Measurements from ENCODE around the gene RYR3.

The RYR3 gene

DNA sequence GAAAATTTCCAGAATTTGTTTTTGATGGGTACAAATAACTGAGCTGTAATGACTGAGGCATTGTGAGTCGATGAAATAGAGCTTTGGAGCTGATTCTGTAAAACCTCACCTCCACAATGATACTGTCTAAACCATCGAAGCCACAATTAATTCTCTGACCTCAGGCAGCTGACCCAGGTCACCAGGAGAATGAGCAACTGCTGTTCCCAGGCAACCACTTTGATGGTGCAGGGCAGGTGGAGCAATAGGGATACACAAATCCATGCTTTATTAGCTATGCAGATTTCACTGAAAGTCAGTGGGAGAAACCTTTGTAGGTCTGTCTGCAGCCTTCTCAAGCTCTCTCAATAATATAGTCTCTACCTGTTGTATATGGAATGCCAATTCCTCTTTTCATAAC lies 204.4 kb downstream of the RYR3 start:
- H3K4me3 ChIP-seq (ENCODE audit: low read length): no peak overlapping the region
- no peak for DNase-seq (ENCODE audit: low read depth)
- TF ChIP-seq, protein P1, sequence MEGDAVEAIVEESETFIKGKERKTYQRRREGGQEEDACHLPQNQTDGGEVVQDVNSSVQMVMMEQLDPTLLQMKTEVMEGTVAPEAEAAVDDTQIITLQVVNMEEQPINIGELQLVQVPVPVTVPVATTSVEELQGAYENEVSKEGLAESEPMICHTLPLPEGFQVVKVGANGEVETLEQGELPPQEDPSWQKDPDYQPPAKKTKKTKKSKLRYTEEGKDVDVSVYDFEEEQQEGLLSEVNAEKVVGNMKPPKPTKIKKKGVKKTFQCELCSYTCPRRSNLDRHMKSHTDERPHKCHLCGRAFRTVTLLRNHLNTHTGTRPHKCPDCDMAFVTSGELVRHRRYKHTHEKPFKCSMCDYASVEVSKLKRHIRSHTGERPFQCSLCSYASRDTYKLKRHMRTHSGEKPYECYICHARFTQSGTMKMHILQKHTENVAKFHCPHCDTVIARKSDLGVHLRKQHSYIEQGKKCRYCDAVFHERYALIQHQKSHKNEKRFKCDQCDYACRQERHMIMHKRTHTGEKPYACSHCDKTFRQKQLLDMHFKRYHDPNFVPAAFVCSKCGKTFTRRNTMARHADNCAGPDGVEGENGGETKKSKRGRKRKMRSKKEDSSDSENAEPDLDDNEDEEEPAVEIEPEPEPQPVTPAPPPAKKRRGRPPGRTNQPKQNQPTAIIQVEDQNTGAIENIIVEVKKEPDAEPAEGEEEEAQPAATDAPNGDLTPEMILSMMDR (conservative IDR thresholded peaks at IDR 0.05; ENCODE audit: low read length): no peak

DNA sequence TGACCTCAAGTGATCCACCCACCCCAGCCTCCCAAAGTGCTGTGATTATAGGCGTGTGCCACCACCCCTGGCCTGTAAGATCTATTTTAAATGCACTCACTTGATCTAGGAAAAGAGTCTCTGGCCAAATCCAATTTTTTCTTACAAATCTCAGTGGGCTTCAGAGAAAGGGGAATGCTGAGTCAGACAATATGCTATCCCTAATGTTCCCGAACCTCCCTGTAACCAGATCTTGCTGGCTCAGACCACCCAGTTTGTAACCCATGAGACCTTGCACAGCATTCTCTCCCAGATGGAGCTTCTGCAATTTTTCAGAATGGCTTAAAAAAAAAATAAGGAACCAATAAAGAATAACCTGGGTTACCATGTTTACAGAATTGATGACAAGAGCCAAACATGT lies 205.8 kb downstream of the RYR3 start:
- H3K4me3 ChIP-seq (ENCODE audit: low read length): no peak overlapping the region
- TF ChIP-seq, protein P1 (conservative IDR thresholded peaks at IDR 0.05; ENCODE audit: low read length): no peak
- DNase-seq (ENCODE audit: low read depth): no peak

DNA sequence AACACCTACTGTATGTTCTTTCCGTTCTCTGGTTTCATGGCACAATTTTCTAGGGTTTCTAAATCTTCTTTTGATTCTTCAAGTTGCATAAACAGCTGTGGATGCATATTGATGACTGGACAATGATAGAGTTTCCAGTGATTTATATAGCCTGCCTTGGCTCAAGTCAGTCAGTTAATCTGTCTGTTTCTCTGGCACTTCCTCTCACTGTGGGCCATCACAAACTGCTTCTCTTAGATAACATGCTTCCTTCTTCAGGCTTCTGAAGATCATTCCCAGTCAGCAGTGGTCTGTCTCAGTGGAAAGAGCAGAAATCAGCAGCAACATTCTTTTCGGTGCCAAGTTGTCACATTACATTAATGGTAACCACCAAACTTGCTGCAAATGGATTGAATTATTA lies 207.2 kb downstream of the RYR3 start:
- TF ChIP-seq, protein P1 (conservative IDR thresholded peaks at IDR 0.05; ENCODE audit: low read length): no peak
- no peak for DNase-seq (ENCODE audit: low read depth)
- no peak overlapping the region for H3K4me3 ChIP-seq (ENCODE audit: low read length)

DNA sequence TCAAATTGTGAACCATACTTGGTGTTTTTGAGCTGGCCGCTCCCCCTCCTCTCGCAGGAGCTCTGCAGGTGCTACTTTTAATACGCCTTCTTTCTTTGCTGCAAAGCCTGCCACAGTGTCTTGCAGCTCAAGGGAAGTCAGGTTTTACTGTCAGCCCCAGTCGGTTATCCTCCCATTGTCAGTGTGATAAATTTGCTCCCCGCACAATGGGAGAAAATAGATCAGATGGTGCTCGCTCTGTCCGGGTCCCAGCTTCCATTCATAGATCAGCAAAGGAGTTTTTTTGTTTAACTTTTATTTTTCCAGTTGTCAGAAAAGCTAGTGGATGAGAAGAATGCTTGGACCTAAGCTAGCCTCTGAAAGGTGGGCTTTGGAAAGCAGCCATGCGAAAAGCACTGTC lies 207.7 kb downstream of the RYR3 start:
- no peak overlapping the region for H3K4me3 ChIP-seq (ENCODE audit: low read length)
- TF ChIP-seq, protein P1 (conservative IDR thresholded peaks at IDR 0.05; ENCODE audit: low read length): no peak
- DNase-seq (ENCODE audit: low read depth): no peak

DNA sequence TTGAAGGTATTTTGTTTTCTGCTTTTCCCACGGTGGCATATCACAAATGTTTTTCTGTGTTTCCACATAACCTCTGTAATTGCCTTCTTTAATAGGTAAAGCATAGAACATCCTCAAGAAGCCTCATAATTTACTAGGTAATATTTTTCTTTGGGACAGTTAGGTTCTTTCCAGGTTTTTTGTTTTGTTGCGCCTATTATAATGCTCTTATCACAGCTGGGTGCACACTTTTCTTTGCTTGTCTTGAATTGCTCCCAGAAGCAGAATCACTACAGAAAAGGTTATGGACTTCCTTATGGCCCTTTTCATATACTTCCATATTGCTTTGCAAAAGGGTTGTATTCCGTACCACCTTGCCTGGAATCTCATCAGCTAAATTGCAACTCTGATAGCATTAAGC lies 213.5 kb downstream of the RYR3 start:
- no peak for DNase-seq (ENCODE audit: low read depth)
- no peak overlapping the region for H3K4me3 ChIP-seq (ENCODE audit: low read length)
- TF ChIP-seq, protein P1 (conservative IDR thresholded peaks at IDR 0.05; ENCODE audit: low read length): no peak

DNA sequence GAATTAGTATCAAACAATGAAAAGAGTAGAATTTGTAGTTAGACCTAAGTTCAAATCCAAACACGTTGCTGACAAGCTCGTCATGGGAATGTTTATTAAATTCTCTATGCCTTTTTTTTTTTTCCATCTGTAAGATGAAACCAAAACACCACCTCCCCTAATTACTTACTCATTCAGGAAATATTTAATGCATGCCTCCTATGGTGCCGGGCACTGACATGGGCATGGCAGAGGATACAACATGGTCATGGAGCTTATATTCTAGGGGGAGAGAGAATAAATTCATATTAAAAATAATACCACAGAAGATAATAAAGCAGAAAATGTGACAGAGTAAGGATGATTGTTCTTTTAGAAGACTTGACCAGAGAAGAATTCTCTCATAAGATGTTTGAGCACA lies 215.8 kb downstream of the RYR3 start:
- no peak overlapping the region for H3K4me3 ChIP-seq (ENCODE audit: low read length)
- DNase-seq (ENCODE audit: low read depth): no peak
- TF ChIP-seq, protein P1 (conservative IDR thresholded peaks at IDR 0.05; ENCODE audit: low read length): no peak

DNA sequence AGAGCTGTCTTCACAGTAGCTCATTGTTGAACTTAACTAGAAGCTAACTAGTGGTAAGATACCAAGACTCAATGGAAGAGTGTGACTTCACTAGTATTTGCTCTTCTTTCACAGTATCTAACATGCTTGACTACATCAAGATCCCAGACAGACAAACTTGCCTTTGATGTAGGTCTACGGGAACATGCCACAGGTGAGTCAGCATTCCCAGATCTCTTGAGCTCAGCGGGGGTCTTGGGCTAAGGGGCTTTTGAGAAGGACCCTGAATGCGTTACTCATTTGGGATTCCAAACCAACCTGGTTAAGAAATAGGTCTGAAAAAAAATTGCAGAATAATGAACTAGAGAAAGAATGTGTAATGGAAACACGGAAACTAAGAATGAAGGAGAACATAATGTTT lies 222.4 kb downstream of the RYR3 start:
- DNase-seq (ENCODE audit: low read depth): no peak
- TF ChIP-seq, protein P1 (conservative IDR thresholded peaks at IDR 0.05; ENCODE audit: low read length): no peak
- no peak overlapping the region for H3K4me3 ChIP-seq (ENCODE audit: low read length)

All from AG10803 (cell line).